IMR-90 (cell line): ENCODE results near the gene ABCC4. TPM values are rescaled to one million over a fixed set of nuclear protein-coding genes. Genes with fewer than 3 reads are reported as not detected.

Experiments used
- ATAC-seq: fragments of 200-7000 bp; cut with Tn5 transposase; 2 replicates; pipeline ENCODE4 v1.9.1; 2020; ENCODE audit warnings: low read depth, mild to moderate bottlenecking, moderate library complexity
- BruUV-seq: library from RNA; stranded (reverse); fragments of 400-500 nt; replicated peaks from 2 replicates; lab custom pipeline; 2021; lab: Mats Ljungman, UMichigan
- CTCF ChIA-PET: fragments of 300-600 bp; formaldehyde crosslinking; extraction: SDS; loops from one replicate; lab custom pipeline; 2021; ENCODE audit warnings: antibody characterized with exemption; lab: Yijun Ruan, JAX
- POLR2A ChIA-PET: fragments of 300-600 bp; sonication (Branson Sonifier 250); formaldehyde crosslinking; loops from one replicate; lab custom pipeline; 2022; ENCODE audit warnings: antibody characterized with exemption; ENCODE audit not compliant: unreplicated experiment; lab: Charles Lee
- DNase-seq: peaks from one replicate; pipeline ENCODE4 v3.0.0; 2013
- H2AFZ ChIP-seq: replicated peaks from 2 replicates; pipeline ENCODE3; 2013; ENCODE audit warnings: low read length, mild to moderate bottlenecking; ENCODE audit not compliant: poor library complexity
- H2AK5ac ChIP-seq: 2 replicates; pipeline ENCODE4 v1.6.1; 2013; ENCODE audit warnings: low read depth, low read length, inconsistent platforms
- H2AK9ac ChIP-seq: replicated peaks from 2 replicates; pipeline ENCODE3; 2013; ENCODE audit warnings: mild to moderate bottlenecking, low read depth, low read length, moderate library complexity; ENCODE audit not compliant: poor library complexity
- H2BK120ac ChIP-seq: 2 replicates; pipeline ENCODE4 v1.6.1; 2013; ENCODE audit warnings: low read depth, low read length, inconsistent platforms
- H2BK15ac ChIP-seq: 3 replicates; pipeline ENCODE4 v1.6.1; 2013; ENCODE audit warnings: low read depth, low read length, inconsistent platforms
- H2BK20ac ChIP-seq: 2 replicates; pipeline ENCODE4 v1.6.1; 2013; ENCODE audit warnings: low read depth, mild to moderate bottlenecking, inconsistent platforms, low read length, moderate library complexity
- H2BK5ac ChIP-seq: 2 replicates; pipeline ENCODE4 v1.6.1; 2013; ENCODE audit warnings: mild to moderate bottlenecking, low read depth, low read length, inconsistent platforms; ENCODE audit not compliant: poor library complexity, severe bottlenecking
- H3K14ac ChIP-seq: replicated peaks from 2 replicates; pipeline ENCODE4 v1.6.1; 2013; ENCODE audit warnings: low read depth, low read length, inconsistent platforms
- H3K18ac ChIP-seq: 2 replicates; pipeline ENCODE4 v1.6.1; 2013; ENCODE audit warnings: low read depth, low read length, control low read depth
- H3K23ac ChIP-seq: 2 replicates; pipeline ENCODE4 v1.6.1; 2013; ENCODE audit warnings: low read depth, low read length, inconsistent platforms
- H3K27ac ChIP-seq: 2 replicates; pipeline ENCODE4 v1.5.1; 2013; ENCODE audit warnings: mild to moderate bottlenecking, control low read depth, low read length; ENCODE audit not compliant: insufficient read depth
- H3K27me3 ChIP-seq: 2 replicates; pipeline ENCODE4 v1.6.1; 2013; ENCODE audit warnings: low read length; ENCODE audit not compliant: control insufficient read depth, insufficient read depth
- H3K36me3 ChIP-seq: 2 replicates; pipeline ENCODE4 v1.6.1; 2013; ENCODE audit warnings: low read length, mixed read lengths; ENCODE audit not compliant: control insufficient read depth, insufficient read depth
- H3K4ac ChIP-seq: 2 replicates; pipeline ENCODE4 v1.6.1; 2013; ENCODE audit warnings: low read depth, low read length, inconsistent platforms
- H3K4me1 ChIP-seq: 2 replicates; pipeline ENCODE4 v1.6.1; 2013; ENCODE audit warnings: low read length, mixed read lengths; ENCODE audit not compliant: control insufficient read depth, insufficient read depth
- H3K4me2 ChIP-seq: 2 replicates; pipeline ENCODE4 v1.6.1; 2013; ENCODE audit warnings: low read depth, mild to moderate bottlenecking, control low read depth, low read length, moderate library complexity
- H3K4me3 ChIP-seq: 2 replicates; pipeline ENCODE4 v1.5.1; 2013; ENCODE audit warnings: low read depth, mild to moderate bottlenecking, control low read depth, low read length, moderate library complexity; ENCODE audit not compliant: insufficient read depth
- H3K56ac ChIP-seq: 2 replicates; pipeline ENCODE4 v1.6.1; 2013; ENCODE audit warnings: low read length, inconsistent platforms; ENCODE audit not compliant: insufficient read depth; ENCODE audit errors: extremely low read depth
- H3K79me1 ChIP-seq, 2 experiments: 2 replicates each; pipeline ENCODE4 v1.6.1; 2013; ENCODE audit warnings: low read length in 2 of 2, inconsistent platforms in 1 of 2, low read depth in 1 of 2
- H3K9ac ChIP-seq: 2 replicates; pipeline ENCODE4 v1.6.1; 2013; ENCODE audit warnings: low read depth, low read length, control low read depth
- H3K9me1 ChIP-seq: 2 replicates; pipeline ENCODE4 v1.6.1; 2013; ENCODE audit warnings: low read length, inconsistent platforms; ENCODE audit not compliant: insufficient read depth
- H3K9me3 ChIP-seq: 2 replicates; pipeline ENCODE4 v1.6.1; 2013; ENCODE audit warnings: low read length; ENCODE audit not compliant: control insufficient read depth, insufficient read depth
- H4K20me1 ChIP-seq: 2 replicates; pipeline ENCODE4 v1.6.1; 2013; ENCODE audit warnings: low read length, inconsistent platforms; ENCODE audit not compliant: insufficient read depth
- H4K5ac ChIP-seq: 2 replicates; pipeline ENCODE4 v1.6.1; 2013; ENCODE audit warnings: mild to moderate bottlenecking, low read depth, low read length, control low read depth
- H4K8ac ChIP-seq, 2 experiments: 2 replicates each; pipeline ENCODE4 v1.6.1; 2013; ENCODE audit warnings: low read depth in 2 of 2, low read length in 2 of 2, control low read depth in 1 of 2, inconsistent platforms in 1 of 2
- H4K91ac ChIP-seq: 2 replicates; pipeline ENCODE4 v1.6.1; 2013; ENCODE audit warnings: low read depth, low read length, inconsistent platforms; ENCODE audit not compliant: insufficient read depth
- CEBPB ChIP-seq: IDR thresholded peaks from 2 replicates; pipeline ENCODE4 v1.6.1; 2012; ENCODE audit warnings: low read depth, low read length, improper control_type of control experiment
- SMC3 ChIP-seq: fragments of 150-350 bp; IDR thresholded peaks from 2 replicates; pipeline ENCODE4 v1.6.1; 2016; ENCODE audit warnings: low read depth, mild to moderate bottlenecking, antibody characterized with exemption, low read length, moderate library complexity
- WGBS, 2 experiments: methylation state at CpG; one replicate each; pipeline versions ENCODE4 v1.1.5 to v1.1.7; 2013; ENCODE audit warnings: missing lambda C conversion rate in 2 of 2; ENCODE audit not compliant: insufficient read length in 1 of 2; ENCODE audit errors: extremely low coverage in 2 of 2; 5-methylcytosine and 5-hydroxymethylcytosine counted together
- dilution Hi-C: fragments of 300-500 bp; cut with HindIII; formaldehyde crosslinking; loops from one replicate; pipeline ENCODE4 v1.14.3; 2018; ENCODE audit warnings: low sequenced_read_pairs; ENCODE audit not compliant: unreplicated experiment
- in situ Hi-C: fragments of 300-500 bp; cut with MboI; formaldehyde crosslinking; loops from 3 replicates; pipeline ENCODE4 v1.14.3; 2019; ENCODE audit warnings: low sequenced_read_pairs, inconsistent platforms, mixed read lengths
- intact Hi-C: fragments of 100-400 bp; cut with micrococcal nuclease; formaldehyde crosslinking; loops from 2 replicates; pipeline ENCODE4 v1.10.0; 2022
- polyA plus RNA-seq, 3 experiments: library from polyadenylated mRNA; depleted of rRNA; stranded (reverse); fragments of >200 nt; gene quantifications; 2 replicates each; pipeline ENCODE4 v1.2.3, GENCODE V29; 2012; ENCODE audit warnings: low replicate concordance in 1 of 3
- total RNA-seq: library from RNA; depleted of rRNA; stranded (reverse); fragments of >200 nt; gene quantifications from 2 replicates; pipeline ENCODE4 v1.2.3, GENCODE V29; 2012
- TF ChIP-seq, protein P1 (sequence below): fragments of 150-350 bp; IDR thresholded peaks from 2 replicates; pipeline ENCODE4 v1.6.1; 2016; ENCODE audit warnings: low read depth, mild to moderate bottlenecking, low read length, moderate library complexity, borderline replicate concordance

Gene ABCC4
- total and polyA plus RNA-seq, 2 of the 4 experiments (the other 2 are of a cell fraction) = 16.6 to 41.4 TPM

GRCh38 chr13:95327190-95327589, 25.9 kb upstream of the ABCC4 start:
- Histone ChIP-seq H3K9ac (no peak overlapping the region), H3K36me3 (no peaks in the 10 kb centered on the region), H3K27ac (no peak overlapping the region), H2AFZ (no peak overlapping the region), H3K14ac (no peak overlapping the region), H2BK5ac (no peak overlapping the region), H3K23ac (no peak overlapping the region), H2AK5ac (no peak overlapping the region), H4K5ac (no peak overlapping the region), H2BK120ac (no peak overlapping the region), H3K4me2 (no peak overlapping the region), H3K4me3 (no peak overlapping the region), H2AK9ac (no peak overlapping the region), H3K79me1 (no peaks in the 10 kb centered on the region), H4K20me1 (no peaks in the 10 kb centered on the region), H3K4me1 (no peaks in the 10 kb centered on the region), H3K56ac (no peak overlapping the region), H3K9me3 (no peaks in the 10 kb centered on the region), H4K8ac (no peak overlapping the region), H3K4ac (no peak overlapping the region), H2BK15ac (no peak overlapping the region), H3K9me1 (no peaks in the 10 kb centered on the region), H2BK20ac (no peak overlapping the region), H3K18ac (no peak overlapping the region), H4K91ac (no peak overlapping the region), H3K27me3 (no peaks in the 10 kb centered on the region; the same call in 1 of the 2 replicates)
- TF ChIP-seq CEBPB (no peak), SMC3 (no peak)
- TF ChIP-seq, protein P1, sequence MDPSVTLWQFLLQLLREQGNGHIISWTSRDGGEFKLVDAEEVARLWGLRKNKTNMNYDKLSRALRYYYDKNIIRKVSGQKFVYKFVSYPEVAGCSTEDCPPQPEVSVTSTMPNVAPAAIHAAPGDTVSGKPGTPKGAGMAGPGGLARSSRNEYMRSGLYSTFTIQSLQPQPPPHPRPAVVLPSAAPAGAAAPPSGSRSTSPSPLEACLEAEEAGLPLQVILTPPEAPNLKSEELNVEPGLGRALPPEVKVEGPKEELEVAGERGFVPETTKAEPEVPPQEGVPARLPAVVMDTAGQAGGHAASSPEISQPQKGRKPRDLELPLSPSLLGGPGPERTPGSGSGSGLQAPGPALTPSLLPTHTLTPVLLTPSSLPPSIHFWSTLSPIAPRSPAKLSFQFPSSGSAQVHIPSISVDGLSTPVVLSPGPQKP = no peak
- ATAC-seq = no peak
- no CpG with 5 or more reads among the region's 10 CpGs for WGBS, 2 experiments
- in situ Hi-C loops = no loop called here
- no TSS peak for BruUV-seq
- no peak for DNase-seq
- dilution Hi-C loops = no loop called here
- CTCF ChIA-PET = no interaction called here
- POLR2A ChIA-PET = no interaction called here
- intact Hi-C loops = no loop called here
